ENCODE data around the gene GAS6.

GAS6 gene

DNA sequence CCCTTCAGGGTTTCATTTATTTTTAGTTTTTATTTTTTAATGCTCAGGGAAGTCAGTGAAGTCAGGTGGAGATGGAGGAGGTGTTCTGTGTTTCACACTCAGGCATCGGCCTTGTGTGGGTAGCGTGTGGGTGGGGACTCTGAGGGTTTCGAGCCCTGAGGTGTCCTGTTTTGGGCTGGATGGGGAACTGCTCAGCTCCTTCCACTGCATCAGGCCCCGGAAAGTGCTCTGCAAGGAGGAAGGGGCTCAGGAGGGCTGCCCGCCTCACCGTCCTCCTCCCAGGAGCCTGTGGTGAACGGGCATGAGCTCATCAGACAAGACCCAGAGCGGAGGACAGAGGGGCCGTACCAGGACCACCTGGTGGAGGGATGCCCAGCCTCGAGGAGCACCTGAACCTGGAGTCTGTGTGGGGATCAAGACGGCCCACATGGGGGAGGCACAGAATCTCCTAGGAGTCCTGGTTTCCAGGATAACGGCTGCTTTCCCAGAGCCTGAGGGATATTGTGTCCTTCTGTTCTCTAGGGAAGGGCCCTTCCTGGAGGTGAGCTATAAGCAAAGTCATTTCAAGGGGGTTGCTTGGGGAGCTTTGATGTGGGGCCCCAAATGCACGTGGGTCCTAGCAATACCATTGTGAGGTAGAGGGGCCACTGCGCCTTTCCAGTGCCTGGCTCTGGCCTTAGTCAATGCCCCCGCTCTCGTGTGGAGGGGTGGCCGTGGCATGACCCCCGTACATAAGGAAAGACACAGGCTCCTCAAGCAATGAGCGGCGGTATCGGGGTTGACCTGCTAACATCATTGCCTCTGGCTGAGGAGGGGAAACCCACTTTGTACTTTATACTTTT is 13.5 kb upstream of the GAS6 start:
- H3K4ac ChIP-seq (ENCODE audit: low read depth, low read length) = no peak overlapping the region
- H2AFZ ChIP-seq (ENCODE audit: insufficient read depth, low read length, poor library complexity) = no peak overlapping the region
- no peak overlapping the region for H2BK120ac ChIP-seq (ENCODE audit: insufficient read depth, low read length, poor library complexity)
- WGBS (ENCODE audit: extremely low coverage, insufficient coverage, insufficient read length) = no CpG with 5 or more reads among the region's 21 CpGs
- no peak for DNase-seq
- no peak overlapping the region for H3K14ac ChIP-seq (ENCODE audit: low read length)
- H3K4me2 ChIP-seq (ENCODE audit: low read length) = no peak overlapping the region
- H3K9ac ChIP-seq (ENCODE audit: low read length) = no peak overlapping the region
- H2BK5ac ChIP-seq (ENCODE audit: low read depth, low read length, poor library complexity) = no peak overlapping the region
- H2AK5ac ChIP-seq (ENCODE audit: low read length) = no peak overlapping the region
- no peak overlapping the region for H3K4me3 ChIP-seq (ENCODE audit: low read depth, low read length)
- no peaks in the 10 kb centered on the region for H3K4me1 ChIP-seq (ENCODE audit: control insufficient read depth in 1 of 2, insufficient read depth in 2 of 2, low read length in 2 of 2)
- H3K18ac ChIP-seq (ENCODE audit: low read length) = no peak overlapping the region
- H3K27ac ChIP-seq (ENCODE audit: low read depth, low read length) = no peak overlapping the region
- H3K27me3 ChIP-seq (ENCODE audit: insufficient read depth, low read length) = no peaks in the 10 kb centered on the region
- H4K8ac ChIP-seq (ENCODE audit: low read depth, low read length) = no peak overlapping the region
- no peaks in the 10 kb centered on the region for H3K36me3 ChIP-seq (ENCODE audit: control insufficient read depth in 1 of 2, insufficient read depth in 2 of 2, low read length in 2 of 2)
- H3K79me2 ChIP-seq (ENCODE audit: control insufficient read depth, insufficient read depth, low read length, poor library complexity) = no peaks in the 10 kb centered on the region
- H2BK12ac ChIP-seq (ENCODE audit: low read length) = no peak overlapping the region
- H4K91ac ChIP-seq (ENCODE audit: low read depth, low read length) = no peak overlapping the region
- H3K23ac ChIP-seq (ENCODE audit: low read length) = no peak overlapping the region
- peaks cover 5% of the 10 kb centered on the region for H3K9me3 ChIP-seq (ENCODE audit: insufficient read depth, low read depth, low read length)
- no peak overlapping the region for H4K12ac ChIP-seq (ENCODE audit: low read depth, low read length)
- no peaks in the 10 kb centered on the region for H3K79me1 ChIP-seq (ENCODE audit: low read length)

DNA sequence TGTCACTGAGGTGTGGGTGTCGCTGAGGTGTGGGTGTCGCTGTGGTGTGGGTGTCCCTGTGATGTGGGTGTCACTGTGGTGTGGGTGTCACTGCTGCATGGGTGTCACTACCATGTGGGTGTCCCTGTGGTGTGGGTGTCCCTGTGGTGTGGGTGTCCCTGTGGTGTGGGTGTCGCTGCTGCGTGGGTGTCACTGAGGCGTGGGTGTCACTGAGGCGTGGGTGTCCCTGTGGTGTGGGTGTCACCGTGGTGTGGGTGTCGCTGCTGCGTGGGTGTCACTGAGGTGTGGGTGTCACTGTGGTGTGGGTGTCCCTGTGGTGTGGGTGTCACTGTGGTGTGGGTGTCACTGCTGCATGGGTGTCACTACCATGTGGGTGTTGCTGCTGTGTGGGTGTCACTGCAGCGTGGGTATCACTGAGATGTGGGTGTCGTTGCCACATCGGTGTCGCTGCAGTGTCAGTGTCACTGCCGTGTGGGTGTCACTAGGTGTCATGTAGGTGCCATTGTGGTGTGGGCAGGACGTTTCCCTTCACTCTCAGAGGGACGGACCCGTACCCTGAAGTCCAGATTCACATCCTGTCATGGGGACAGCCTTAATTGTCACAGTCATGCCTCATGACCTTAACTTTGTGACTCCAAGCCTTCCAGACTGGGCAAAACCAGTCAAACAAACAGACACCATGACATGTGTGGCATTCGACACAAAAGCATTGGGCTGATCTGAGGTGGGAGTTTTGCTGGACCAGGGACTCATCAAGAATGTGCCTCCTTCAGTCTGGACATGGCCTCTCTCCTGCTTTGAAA is 12.7 kb upstream of the GAS6 start:
- Histone ChIP-seq H2BK5ac (ENCODE audit: low read depth, low read length, poor library complexity) (no peak overlapping the region), H3K4me2 (ENCODE audit: low read length) (no peak overlapping the region), H3K9ac (ENCODE audit: low read length) (no peak overlapping the region), H3K79me1 (ENCODE audit: low read length) (no peaks in the 10 kb centered on the region), H3K27ac (ENCODE audit: low read depth, low read length) (no peak overlapping the region), H4K91ac (ENCODE audit: low read depth, low read length) (no peak overlapping the region), H4K8ac (ENCODE audit: low read depth, low read length) (no peak overlapping the region), H3K18ac (ENCODE audit: low read length) (no peak overlapping the region), H3K4me1 (ENCODE audit: control insufficient read depth in 1 of 2, insufficient read depth in 2 of 2, low read length in 2 of 2) (no peaks in the 10 kb centered on the region), H3K23ac (ENCODE audit: low read length) (no peak overlapping the region), H3K27me3 (ENCODE audit: insufficient read depth, low read length) (no peaks in the 10 kb centered on the region), H3K36me3 (ENCODE audit: control insufficient read depth in 1 of 2, insufficient read depth in 2 of 2, low read length in 2 of 2) (no peaks in the 10 kb centered on the region), H2AK5ac (ENCODE audit: low read length) (no peak overlapping the region), H3K9me3 (ENCODE audit: insufficient read depth, low read depth, low read length) (peaks cover 5% of the 10 kb centered on the region), H2BK120ac (ENCODE audit: insufficient read depth, low read length, poor library complexity) (no peak overlapping the region), H3K14ac (ENCODE audit: low read length) (no peak overlapping the region), H2BK12ac (ENCODE audit: low read length) (no peak overlapping the region), H3K4ac (ENCODE audit: low read depth, low read length) (no peak overlapping the region), H3K4me3 (ENCODE audit: low read depth, low read length) (no peak overlapping the region), H4K12ac (ENCODE audit: low read depth, low read length) (no peak overlapping the region), H2AFZ (ENCODE audit: insufficient read depth, low read length, poor library complexity) (no peak overlapping the region), H3K79me2 (ENCODE audit: control insufficient read depth, insufficient read depth, low read length, poor library complexity) (no peaks in the 10 kb centered on the region)
- DNase-seq = no peak
- WGBS (ENCODE audit: extremely low coverage, insufficient coverage, insufficient read length) = no CpG with 5 or more reads among the region's 18 CpGs

DNA sequence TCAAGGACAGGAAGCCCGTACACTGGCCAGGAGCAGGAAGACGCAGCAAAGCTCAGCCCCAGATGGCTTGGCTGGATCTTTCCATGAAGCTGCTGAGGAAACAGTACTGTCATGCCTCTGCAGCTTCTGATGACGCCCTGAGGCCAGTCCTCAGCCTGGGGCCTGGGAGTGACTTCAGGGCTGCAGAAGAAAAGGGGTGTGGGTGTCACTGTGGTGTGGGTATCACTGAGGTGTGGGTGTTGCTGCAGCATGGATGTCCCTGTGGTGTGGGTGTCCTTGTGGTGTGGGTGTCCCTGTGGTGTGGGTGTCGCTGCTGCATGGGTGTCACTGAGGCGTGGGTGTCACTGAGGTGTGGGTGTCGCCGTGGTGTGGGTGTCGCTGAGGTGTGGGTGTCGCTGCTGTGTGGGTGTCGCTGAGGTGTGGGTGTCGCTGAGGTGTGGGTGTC is 12.0 kb upstream of the GAS6 start:
- Histone ChIP-seq H2BK120ac (ENCODE audit: insufficient read depth, low read length, poor library complexity) (no peak overlapping the region), H2AFZ (ENCODE audit: insufficient read depth, low read length, poor library complexity) (no peak overlapping the region), H3K4me1 (ENCODE audit: control insufficient read depth in 1 of 2, insufficient read depth in 2 of 2, low read length in 2 of 2) (no peaks in the 10 kb centered on the region), H3K27me3 (ENCODE audit: insufficient read depth, low read length) (no peaks in the 10 kb centered on the region), H2BK12ac (ENCODE audit: low read length) (no peak overlapping the region), H4K91ac (ENCODE audit: low read depth, low read length) (no peak overlapping the region), H3K9me3 (ENCODE audit: insufficient read depth, low read depth, low read length) (peaks cover 5% of the 10 kb centered on the region), H3K36me3 (ENCODE audit: control insufficient read depth in 1 of 2, insufficient read depth in 2 of 2, low read length in 2 of 2) (no peaks in the 10 kb centered on the region), H2BK5ac (ENCODE audit: low read depth, low read length, poor library complexity) (no peak overlapping the region), H3K4me2 (ENCODE audit: low read length) (no peak overlapping the region), H3K79me1 (ENCODE audit: low read length) (no peaks in the 10 kb centered on the region), H4K8ac (ENCODE audit: low read depth, low read length) (no peak overlapping the region), H3K9ac (ENCODE audit: low read length) (no peak overlapping the region), H3K27ac (ENCODE audit: low read depth, low read length) (no peak overlapping the region), H3K79me2 (ENCODE audit: control insufficient read depth, insufficient read depth, low read length, poor library complexity) (no peaks in the 10 kb centered on the region), H3K18ac (ENCODE audit: low read length) (no peak overlapping the region), H2AK5ac (ENCODE audit: low read length) (no peak overlapping the region), H3K4me3 (ENCODE audit: low read depth, low read length) (no peak overlapping the region), H3K4ac (ENCODE audit: low read depth, low read length) (no peak overlapping the region), H4K12ac (ENCODE audit: low read depth, low read length) (no peak overlapping the region), H3K23ac (ENCODE audit: low read length) (no peak overlapping the region), H3K14ac (ENCODE audit: low read length) (no peak overlapping the region)
- DNase-seq = no peak
- WGBS (ENCODE audit: extremely low coverage, insufficient coverage, insufficient read length) = no CpG with 5 or more reads among the region's 11 CpGs

DNA sequence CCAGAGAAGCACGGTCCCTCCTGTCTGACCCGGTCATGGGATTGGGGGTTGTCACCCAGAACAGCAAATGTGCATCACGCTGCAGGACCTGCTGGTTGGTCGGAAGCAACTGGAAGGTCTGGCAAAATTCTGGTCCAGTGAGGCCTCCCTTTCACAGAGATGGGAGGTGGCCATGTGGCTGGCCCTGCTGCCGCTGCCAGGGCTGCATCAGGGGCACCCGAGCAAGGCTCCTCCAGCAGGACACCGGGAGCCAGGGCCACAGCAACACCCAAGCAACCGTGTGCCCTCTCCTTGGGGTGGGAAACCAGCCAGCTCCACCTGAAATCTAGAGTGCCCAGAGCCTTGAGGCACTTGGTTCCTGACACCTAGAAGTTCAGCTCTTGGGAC is 11.5 kb upstream of the GAS6 start:
- Histone ChIP-seq H3K36me3 (ENCODE audit: control insufficient read depth in 1 of 2, insufficient read depth in 2 of 2, low read length in 2 of 2) (no peaks in the 10 kb centered on the region), H3K9ac (ENCODE audit: low read length) (no peak overlapping the region), H2BK5ac (ENCODE audit: low read depth, low read length, poor library complexity) (no peak overlapping the region), H3K79me2 (ENCODE audit: control insufficient read depth, insufficient read depth, low read length, poor library complexity) (no peaks in the 10 kb centered on the region), H2AFZ (ENCODE audit: insufficient read depth, low read length, poor library complexity) (no peak overlapping the region), H3K79me1 (ENCODE audit: low read length) (no peaks in the 10 kb centered on the region), H3K4ac (ENCODE audit: low read depth, low read length) (no peak overlapping the region), H3K27ac (ENCODE audit: low read depth, low read length) (no peak overlapping the region), H3K9me3 (ENCODE audit: insufficient read depth, low read depth, low read length) (peaks cover 5% of the 10 kb centered on the region), H4K91ac (ENCODE audit: low read depth, low read length) (no peak overlapping the region), H2AK5ac (ENCODE audit: low read length) (no peak overlapping the region), H4K12ac (ENCODE audit: low read depth, low read length) (no peak overlapping the region), H3K4me2 (ENCODE audit: low read length) (no peak overlapping the region), H2BK12ac (ENCODE audit: low read length) (no peak overlapping the region), H3K14ac (ENCODE audit: low read length) (no peak overlapping the region), H3K4me3 (ENCODE audit: low read depth, low read length) (no peak overlapping the region), H3K18ac (ENCODE audit: low read length) (no peak overlapping the region), H3K27me3 (ENCODE audit: insufficient read depth, low read length) (no peaks in the 10 kb centered on the region), H3K23ac (ENCODE audit: low read length) (no peak overlapping the region), H2BK120ac (ENCODE audit: insufficient read depth, low read length, poor library complexity) (no peak overlapping the region), H3K4me1 (ENCODE audit: control insufficient read depth in 1 of 2, insufficient read depth in 2 of 2, low read length in 2 of 2) (no peaks in the 10 kb centered on the region), H4K8ac (ENCODE audit: low read depth, low read length) (no peak overlapping the region)
- WGBS (ENCODE audit: extremely low coverage, insufficient coverage, insufficient read length) = no CpG with 5 or more reads among the region's 8 CpGs
- no peak for DNase-seq

All from trophoblast cell (in vitro differentiated cells and primary cell).